Astrocyte (in vitro differentiated cells and primary cell): ENCODE measurements around the gene EFEMP1. TPM values are rescaled to one million over a fixed set of nuclear protein-coding genes. Genes with fewer than 3 reads are reported as not detected.

Experiments
- DNase-seq: peaks from one replicate; pipeline ENCODE4 v3.0.0-alpha.2; 2010; ENCODE audit warnings: low read depth
- FAIRE-seq: peaks from 2 replicates; lab custom pipeline; 2011; peaks lifted over from hg19 to GRCh38; lab: Jason Lieb, UNC
- H2AFZ ChIP-seq: 2 replicates; pipeline ENCODE4 v1.6.0; 2012; ENCODE audit warnings: low read depth, low read length, inconsistent platforms
- H3K27ac ChIP-seq: 2 replicates; pipeline ENCODE4 v1.5.1; 2011; ENCODE audit warnings: low read depth, low read length, inconsistent platforms
- H3K27me3 ChIP-seq: 2 replicates; pipeline ENCODE4 v1.6.0; 2011; ENCODE audit warnings: low read length, inconsistent platforms; ENCODE audit not compliant: insufficient read depth
- H3K36me3 ChIP-seq: 2 replicates; pipeline ENCODE4 v1.5.1; 2011; ENCODE audit warnings: low read length, inconsistent platforms; ENCODE audit not compliant: insufficient read depth
- H3K4me1 ChIP-seq: 2 replicates; pipeline ENCODE4 v1.5.1; 2011; ENCODE audit warnings: low read length, inconsistent platforms; ENCODE audit not compliant: insufficient read depth
- H3K4me2 ChIP-seq: 2 replicates; pipeline ENCODE4 v1.6.0; 2012; ENCODE audit warnings: low read length, inconsistent platforms
- H3K4me3 ChIP-seq: 2 replicates; pipeline ENCODE4 v1.5.1; 2011; ENCODE audit warnings: low read depth, mild to moderate bottlenecking, low read length, inconsistent platforms; ENCODE audit not compliant: insufficient read depth
- H3K79me2 ChIP-seq: 2 replicates; pipeline ENCODE4 v1.6.0; 2012; ENCODE audit warnings: mild to moderate bottlenecking, low read length, inconsistent platforms; ENCODE audit not compliant: insufficient read depth
- H3K9ac ChIP-seq: 2 replicates; pipeline ENCODE4 v1.6.0; 2012; ENCODE audit warnings: mild to moderate bottlenecking, low read length, inconsistent platforms
- H3K9me3 ChIP-seq: 2 replicates; pipeline ENCODE4 v1.5.1; 2012; ENCODE audit warnings: low read depth, mild to moderate bottlenecking, low read length, inconsistent platforms; ENCODE audit not compliant: insufficient read depth
- H4K20me1 ChIP-seq: 2 replicates; pipeline ENCODE4 v1.6.0; 2012; ENCODE audit warnings: low read length, inconsistent platforms; ENCODE audit not compliant: insufficient read depth
- H3K27ac Mint-ChIP-seq: one replicate; pipeline ENCODE4 v1.8.0; 2021; ENCODE audit warnings: mild to moderate bottlenecking, mixed read lengths; ENCODE audit not compliant: unreplicated experiment
- H3K27me3 Mint-ChIP-seq: one replicate; pipeline ENCODE4 v1.8.0; 2021; ENCODE audit warnings: low read depth, mixed read lengths; ENCODE audit not compliant: unreplicated experiment
- H3K36me3 Mint-ChIP-seq: one replicate; pipeline ENCODE4 v1.8.0; 2021; ENCODE audit warnings: low read depth, mixed read lengths; ENCODE audit not compliant: unreplicated experiment
- H3K4me1 Mint-ChIP-seq: one replicate; pipeline ENCODE4 v1.8.0; 2021; ENCODE audit warnings: low read depth, mixed read lengths; ENCODE audit not compliant: unreplicated experiment
- H3K4me3 Mint-ChIP-seq: one replicate; pipeline ENCODE4 v1.8.0; 2021; ENCODE audit warnings: mild to moderate bottlenecking, moderate library complexity, mixed read lengths; ENCODE audit not compliant: unreplicated experiment
- H3K9me3 Mint-ChIP-seq: one replicate; pipeline ENCODE4 v1.8.0; 2021; ENCODE audit warnings: mild to moderate bottlenecking, mixed read lengths; ENCODE audit not compliant: unreplicated experiment
- EZH2 ChIP-seq: IDR thresholded peaks from 2 replicates; pipeline ENCODE4 v1.6.1; 2012; ENCODE audit warnings: mild to moderate bottlenecking, low read length, inconsistent platforms; ENCODE audit not compliant: insufficient read depth
- total RNA-seq: library from RNA; stranded (reverse); gene quantifications from 2 replicates; pipeline ENCODE4 v1.2.1, GENCODE V29; 2021
- TF ChIP-seq, protein P1 (sequence below): IDR thresholded peaks from 2 replicates; pipeline ENCODE4 v1.5.1; 2011; ENCODE audit warnings: low read depth, mild to moderate bottlenecking, inconsistent platforms, low read length, moderate library complexity; ENCODE audit not compliant: insufficient read depth

EFEMP1 gene
- total RNA-seq, 1 donor from 2014 or later = 155 TPM

DNA sequence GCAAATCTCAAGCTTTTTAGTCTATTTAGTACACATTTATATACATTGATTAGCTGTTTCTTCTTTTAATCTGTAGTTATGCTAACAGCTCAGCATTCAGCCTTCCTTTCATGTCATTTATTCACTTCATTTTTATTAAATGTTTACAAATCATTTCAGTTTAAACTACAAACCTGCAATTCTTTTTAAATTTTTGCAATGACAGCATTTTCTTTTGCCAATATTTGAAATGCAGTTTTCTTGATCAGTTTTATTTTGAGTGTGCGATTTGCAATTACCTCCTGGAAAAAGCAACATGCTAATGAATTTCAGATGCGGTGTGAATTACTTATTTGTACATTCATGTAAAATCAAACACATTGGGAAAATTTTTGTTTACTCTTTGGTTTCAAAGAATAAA, 13.5 kb downstream of the EFEMP1 start:
- Histone ChIP-seq H3K27me3 (no peaks in the 10 kb centered on the region), H3K79me2 (peaks cover 6% of the 10 kb centered on the region), H3K27ac (no peak overlapping the region), H3K9ac (no peak overlapping the region), H3K36me3 (peaks cover 8% of the 10 kb centered on the region), H3K4me3 (no peak overlapping the region), H3K4me2 (no peak overlapping the region), H3K4me1 (no peaks in the 10 kb centered on the region), H3K9me3 (no peaks in the 10 kb centered on the region), H4K20me1 (no peaks in the 10 kb centered on the region), H2AFZ (no peak overlapping the region)
- Mint-ChIP-seq H3K36me3 (peaks cover 11% of the 10 kb centered on the region), H3K4me3 (no peak overlapping the region), H3K27ac (no peak overlapping the region), H3K4me1 (peaks cover 2% of the 10 kb centered on the region), H3K27me3 (no peaks in the 10 kb centered on the region), H3K9me3 (no peaks in the 10 kb centered on the region)
- DNase-seq (no peak), FAIRE-seq (no peak)
- TF ChIP-seq, protein P1, sequence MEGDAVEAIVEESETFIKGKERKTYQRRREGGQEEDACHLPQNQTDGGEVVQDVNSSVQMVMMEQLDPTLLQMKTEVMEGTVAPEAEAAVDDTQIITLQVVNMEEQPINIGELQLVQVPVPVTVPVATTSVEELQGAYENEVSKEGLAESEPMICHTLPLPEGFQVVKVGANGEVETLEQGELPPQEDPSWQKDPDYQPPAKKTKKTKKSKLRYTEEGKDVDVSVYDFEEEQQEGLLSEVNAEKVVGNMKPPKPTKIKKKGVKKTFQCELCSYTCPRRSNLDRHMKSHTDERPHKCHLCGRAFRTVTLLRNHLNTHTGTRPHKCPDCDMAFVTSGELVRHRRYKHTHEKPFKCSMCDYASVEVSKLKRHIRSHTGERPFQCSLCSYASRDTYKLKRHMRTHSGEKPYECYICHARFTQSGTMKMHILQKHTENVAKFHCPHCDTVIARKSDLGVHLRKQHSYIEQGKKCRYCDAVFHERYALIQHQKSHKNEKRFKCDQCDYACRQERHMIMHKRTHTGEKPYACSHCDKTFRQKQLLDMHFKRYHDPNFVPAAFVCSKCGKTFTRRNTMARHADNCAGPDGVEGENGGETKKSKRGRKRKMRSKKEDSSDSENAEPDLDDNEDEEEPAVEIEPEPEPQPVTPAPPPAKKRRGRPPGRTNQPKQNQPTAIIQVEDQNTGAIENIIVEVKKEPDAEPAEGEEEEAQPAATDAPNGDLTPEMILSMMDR = no peak
- TF ChIP-seq EZH2 = no peak

DNA sequence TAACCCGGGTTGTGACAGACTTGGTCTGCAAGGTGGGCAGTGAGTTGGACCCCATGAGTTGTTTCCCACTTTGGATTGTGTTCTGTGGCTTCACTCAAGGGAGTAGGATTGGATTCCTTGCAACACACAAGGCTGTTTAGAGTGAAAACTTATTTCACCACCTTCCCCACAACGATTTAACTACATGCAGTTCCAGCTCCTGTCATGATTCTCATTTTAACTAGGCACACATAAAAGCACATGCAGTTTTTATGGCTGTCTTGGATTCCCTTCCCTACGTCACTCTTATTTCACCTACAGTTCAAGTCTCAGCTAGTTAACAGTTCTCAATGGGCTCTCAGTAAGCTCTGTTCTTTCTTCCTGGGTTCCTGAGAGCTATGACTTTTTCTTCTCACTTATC, 15.9 kb downstream of the EFEMP1 start:
- no peak for DNase-seq
- Histone ChIP-seq H3K4me1 (no peaks in the 10 kb centered on the region), H3K9ac (no peak overlapping the region), H3K4me3 (no peak overlapping the region), H3K27me3 (no peaks in the 10 kb centered on the region), H3K9me3 (no peaks in the 10 kb centered on the region), H2AFZ (no peak overlapping the region), H4K20me1 (no peaks in the 10 kb centered on the region), H3K4me2 (no peak overlapping the region), H3K36me3 (peaks cover 8% of the 10 kb centered on the region), H3K27ac (no peak overlapping the region), H3K79me2 (no peaks in the 10 kb centered on the region)
- peaks cover 2% of the 10 kb centered on the region for H3K4me1 Mint-ChIP-seq
- H3K9me3 Mint-ChIP-seq = peaks cover 12% of the 10 kb centered on the region
- no peak overlapping the region for H3K4me3 Mint-ChIP-seq
- TF ChIP-seq, protein P1 = no peak
- TF ChIP-seq EZH2 = no peak
- H3K27ac Mint-ChIP-seq = no peak overlapping the region
- no peak for FAIRE-seq
- H3K36me3 Mint-ChIP-seq = peaks cover 15% of the 10 kb centered on the region
- no peaks in the 10 kb centered on the region for H3K27me3 Mint-ChIP-seq

DNA sequence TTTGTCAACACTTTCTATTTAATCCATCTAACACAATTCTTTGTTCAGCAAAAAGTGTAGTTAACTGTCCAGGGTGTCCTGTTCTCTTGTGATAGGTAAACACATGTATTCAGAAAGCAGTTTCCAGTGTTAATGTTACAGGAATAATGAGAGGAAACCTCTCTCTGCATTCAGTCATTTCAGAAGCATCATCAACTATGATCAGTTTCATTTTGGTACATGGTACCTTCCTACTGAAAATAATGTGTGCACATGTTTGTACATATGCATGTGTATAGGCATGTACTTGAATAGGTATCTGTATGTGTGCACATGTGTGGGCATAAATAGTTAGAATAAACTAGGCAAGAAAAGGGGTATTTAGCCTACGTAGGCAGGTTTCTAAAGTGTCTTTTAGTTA, 16.6 kb downstream of the EFEMP1 start:
- Mint-ChIP-seq H3K27me3 (no peaks in the 10 kb centered on the region), H3K36me3 (peaks cover 15% of the 10 kb centered on the region), H3K4me3 (no peak overlapping the region), H3K4me1 (peaks cover 6% of the 10 kb centered on the region), H3K9me3 (peaks cover 12% of the 10 kb centered on the region), H3K27ac (no peak overlapping the region)
- TF ChIP-seq EZH2 = no peak
- TF ChIP-seq, protein P1 = no peak
- no peak for DNase-seq
- Histone ChIP-seq H3K4me3 (no peak overlapping the region), H3K36me3 (peaks cover 8% of the 10 kb centered on the region), H3K9me3 (no peaks in the 10 kb centered on the region), H2AFZ (no peak overlapping the region), H3K4me2 (no peak overlapping the region), H3K27me3 (no peaks in the 10 kb centered on the region), H3K9ac (no peak overlapping the region), H3K4me1 (peaks cover under 1% of the 10 kb centered on the region), H3K27ac (no peak overlapping the region), H3K79me2 (no peaks in the 10 kb centered on the region), H4K20me1 (no peaks in the 10 kb centered on the region)
- FAIRE-seq = peak; percentile 62
